ENCODE data around the gene ZNF213.
A peak's percentile ranks its signal among the peaks of the same experiment; 100 is the strongest.

ZNF213 gene

GRCh38 chr16:3101841-3102470 lies 32.9 kb upstream of the ZNF213 start:
- TF ChIP-seq, protein P1, sequence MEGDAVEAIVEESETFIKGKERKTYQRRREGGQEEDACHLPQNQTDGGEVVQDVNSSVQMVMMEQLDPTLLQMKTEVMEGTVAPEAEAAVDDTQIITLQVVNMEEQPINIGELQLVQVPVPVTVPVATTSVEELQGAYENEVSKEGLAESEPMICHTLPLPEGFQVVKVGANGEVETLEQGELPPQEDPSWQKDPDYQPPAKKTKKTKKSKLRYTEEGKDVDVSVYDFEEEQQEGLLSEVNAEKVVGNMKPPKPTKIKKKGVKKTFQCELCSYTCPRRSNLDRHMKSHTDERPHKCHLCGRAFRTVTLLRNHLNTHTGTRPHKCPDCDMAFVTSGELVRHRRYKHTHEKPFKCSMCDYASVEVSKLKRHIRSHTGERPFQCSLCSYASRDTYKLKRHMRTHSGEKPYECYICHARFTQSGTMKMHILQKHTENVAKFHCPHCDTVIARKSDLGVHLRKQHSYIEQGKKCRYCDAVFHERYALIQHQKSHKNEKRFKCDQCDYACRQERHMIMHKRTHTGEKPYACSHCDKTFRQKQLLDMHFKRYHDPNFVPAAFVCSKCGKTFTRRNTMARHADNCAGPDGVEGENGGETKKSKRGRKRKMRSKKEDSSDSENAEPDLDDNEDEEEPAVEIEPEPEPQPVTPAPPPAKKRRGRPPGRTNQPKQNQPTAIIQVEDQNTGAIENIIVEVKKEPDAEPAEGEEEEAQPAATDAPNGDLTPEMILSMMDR (IDR thresholded peaks at IDR 0.05; ENCODE audit: low read depth, low read length) = no peak
- no peak overlapping the region for H3K4me3 ChIP-seq (ENCODE audit: low read depth, low read length)

GRCh38 chr16:3106205-3106928 lies 28.5 kb upstream of the ZNF213 start:
- TF ChIP-seq, protein P1 (IDR thresholded peaks at IDR 0.05; ENCODE audit: low read depth, low read length) = no peak
- peak overlapping the region; percentile 63 for H3K4me3 ChIP-seq (ENCODE audit: low read depth, low read length)

DNA sequence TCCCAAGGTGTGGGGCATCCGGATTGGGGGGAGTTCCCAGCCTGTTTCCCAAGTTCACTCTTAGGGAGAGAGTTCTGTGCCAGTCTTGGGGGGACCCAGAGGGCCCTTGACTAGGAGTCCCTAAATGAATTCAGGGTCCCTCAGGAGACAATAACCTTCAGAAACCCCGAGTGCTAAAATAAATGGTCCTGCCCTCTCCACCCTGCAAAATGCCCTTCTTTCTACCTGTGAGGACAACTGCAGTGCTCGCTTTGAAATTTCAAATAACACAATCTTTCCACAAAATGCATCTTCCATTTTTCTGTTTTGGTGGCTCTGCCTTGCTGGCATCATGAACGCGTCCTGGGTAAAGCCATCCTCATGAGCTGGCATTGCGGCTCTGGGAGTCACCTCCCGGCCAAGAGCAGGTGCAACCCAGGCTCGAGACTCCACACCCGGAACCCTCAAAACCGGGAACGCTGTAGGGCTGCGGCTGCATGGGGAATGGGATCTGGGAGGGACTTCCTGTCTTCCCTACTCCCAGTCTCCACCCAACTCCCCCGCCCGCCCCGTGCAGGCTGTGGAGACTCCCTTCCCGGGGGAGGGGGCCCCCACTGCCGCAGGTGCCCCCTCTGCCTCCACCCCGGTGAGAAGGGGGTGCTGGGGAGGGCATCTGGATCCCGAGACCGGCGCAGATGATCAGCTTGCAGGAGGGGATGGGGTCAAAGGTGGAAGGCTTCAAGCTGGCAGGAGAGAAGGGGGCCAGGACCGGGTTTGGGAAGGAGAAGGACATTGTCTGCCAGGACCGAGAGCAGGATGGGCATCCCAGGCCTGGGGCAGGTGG lies 22.6 kb upstream of the ZNF213 start, which contains the start of gene ZNF205:
Gene ZNF205, plus strand, starts transcription at position 529 of the 823 bp plus-strand sequence. CDS start 845 bp downstream, outside the sequence.
- peak within 1 kb of the TSS; percentile 96 for H3K4me3 ChIP-seq (ENCODE audit: low read depth, low read length)

DNA sequence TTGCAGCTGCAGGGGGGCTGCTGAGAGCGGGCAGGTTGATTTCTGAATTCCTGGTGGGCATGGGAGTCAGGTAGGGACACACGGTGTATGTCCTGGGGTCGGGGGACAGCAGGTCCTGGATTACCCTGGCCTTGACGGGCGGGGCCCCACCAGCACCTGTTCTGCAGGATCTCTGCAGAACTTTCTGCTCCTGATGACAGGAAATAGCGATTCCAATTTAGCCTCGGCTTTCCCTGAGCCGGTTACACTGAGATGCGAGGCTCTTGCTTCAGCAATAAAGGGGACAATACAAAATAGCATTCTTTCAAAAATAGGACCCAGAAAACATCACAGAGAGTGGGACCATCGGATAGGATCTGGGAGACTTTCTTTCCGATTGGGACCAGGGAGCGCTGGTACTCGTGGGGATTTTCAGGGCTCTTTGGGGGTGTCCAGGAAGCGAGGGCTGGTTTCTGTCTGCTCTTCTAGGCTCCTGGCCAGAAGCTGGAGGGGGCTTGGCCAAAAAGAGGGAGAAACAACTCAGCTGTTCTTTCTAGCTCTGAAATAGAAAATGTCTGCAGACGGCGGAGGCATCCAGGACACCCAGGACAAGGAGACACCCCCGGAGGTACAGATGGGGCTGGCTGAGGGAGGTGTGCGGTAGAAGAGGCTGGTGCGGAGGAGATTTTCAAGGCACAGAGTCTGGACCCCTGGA lies 21.8 kb upstream of the ZNF213 start:
- peak overlapping the region; percentile 96 for H3K4me3 ChIP-seq (ENCODE audit: low read depth, low read length)
- TF ChIP-seq, protein P1 (IDR thresholded peaks at IDR 0.05; ENCODE audit: low read depth, low read length) = no peak

More for the DNA sequence above, 22.6 kb upstream of the ZNF213 start, which contains the start of gene ZNF205:
- TF ChIP-seq, protein P1 (IDR thresholded peaks at IDR 0.05; ENCODE audit: low read depth, low read length) = no peak

- H3K4me3 ChIP-seq (ENCODE audit: low read depth, low read length) = peak overlapping the region; percentile 96
These were observed 20.9 kb upstream of the ZNF213 start for GRCh38 chr16:3113765-3114479.

DNA sequence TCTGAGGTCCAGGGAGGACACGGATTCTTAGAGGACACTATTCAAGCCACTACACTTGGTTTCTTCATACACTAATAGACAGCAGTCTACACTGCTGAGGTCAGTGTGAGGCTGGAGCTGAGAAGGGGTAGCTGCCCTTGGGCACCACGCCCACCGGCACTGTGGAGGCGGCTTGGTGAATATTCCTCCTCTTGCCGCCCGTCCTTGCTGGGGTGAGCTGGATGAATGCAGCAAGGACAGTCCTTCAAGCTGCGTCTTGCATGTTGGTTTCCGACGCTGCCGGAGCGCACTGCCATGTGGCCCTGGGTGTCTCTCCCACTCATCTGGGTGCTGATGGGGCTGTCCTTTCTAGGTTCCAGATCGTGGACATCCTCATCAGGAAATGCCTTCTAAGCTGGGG lies 19.8 kb upstream of the ZNF213 start:
- TF ChIP-seq, protein P1 (IDR thresholded peaks at IDR 0.05; ENCODE audit: low read depth, low read length) = no peak
- H3K4me3 ChIP-seq (ENCODE audit: low read depth, low read length) = no peak overlapping the region

More at GRCh38 chr16:3113765-3114479, 20.9 kb upstream of the ZNF213 start:
- TF ChIP-seq, protein P1 (IDR thresholded peaks at IDR 0.05; ENCODE audit: low read depth, low read length) = 0 out of 2 replicates have a peak, but pooled peaks have one; percentile 2

Measured in WI38 (cell line).